GM08714 (cell line): Measurements from ENCODE around the gene GCHFR.
A peak's percentile ranks its signal among the peaks of the same experiment; 100 is the strongest.

Source experiments
- H3K4me3 ChIP-seq: fragments of 200-500 bp; sonication (Bioruptor generic); 2 replicates; pipeline ENCODE4 v1.5.1; 2014; ENCODE audit warnings: mild to moderate bottlenecking, low read length, inconsistent platforms
- ZNF274 ChIP-seq: IDR thresholded peaks from 2 replicates; pipeline ENCODE4 v1.6.1; 2012; ENCODE audit warnings: mild to moderate bottlenecking, low read depth, low read length

The GCHFR gene

DNA sequence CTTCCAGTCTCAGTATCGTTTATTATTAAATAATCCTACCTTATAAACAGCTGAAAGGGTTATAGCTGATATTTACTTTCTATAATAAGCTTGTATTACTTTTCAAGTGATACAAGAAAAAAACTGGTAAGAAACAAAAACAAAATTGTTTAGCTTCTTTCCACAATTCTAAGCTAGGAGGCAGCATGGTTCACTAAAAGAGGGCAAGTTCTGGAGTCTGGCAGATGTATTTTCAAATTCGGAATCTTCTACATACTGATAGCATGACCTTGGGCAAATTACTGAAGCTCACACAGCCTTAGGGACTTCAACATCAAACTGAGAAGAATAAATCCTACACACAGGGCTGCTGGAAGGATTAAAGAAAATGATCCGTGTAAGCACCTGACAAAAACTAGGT lies 21.3 kb downstream of the GCHFR start:
- H3K4me3 ChIP-seq, result no peak overlapping the region
- no peak for TF ChIP-seq ZNF274

DNA sequence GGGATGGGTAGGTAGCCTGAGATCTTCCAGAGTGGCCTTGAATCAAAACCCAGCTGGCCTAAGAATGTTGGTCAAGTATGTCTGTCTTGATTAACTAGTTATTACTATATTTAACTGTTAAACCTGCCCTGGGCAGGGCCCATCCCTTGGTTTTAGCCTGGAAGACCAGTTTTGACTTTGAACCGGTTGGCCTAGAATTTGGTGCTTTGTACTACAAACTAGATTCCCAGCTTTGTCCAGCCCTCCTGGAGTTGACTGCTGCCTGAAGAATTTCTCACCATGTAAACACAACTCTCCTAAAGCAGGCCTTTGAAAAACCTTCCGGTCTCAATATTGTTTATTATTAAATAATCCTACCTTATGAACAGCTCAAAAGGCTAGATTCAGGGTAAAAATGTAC lies 21.9 kb downstream of the GCHFR start:
- H3K4me3 ChIP-seq, result no peak overlapping the region
- TF ChIP-seq ZNF274, result no peak

DNA sequence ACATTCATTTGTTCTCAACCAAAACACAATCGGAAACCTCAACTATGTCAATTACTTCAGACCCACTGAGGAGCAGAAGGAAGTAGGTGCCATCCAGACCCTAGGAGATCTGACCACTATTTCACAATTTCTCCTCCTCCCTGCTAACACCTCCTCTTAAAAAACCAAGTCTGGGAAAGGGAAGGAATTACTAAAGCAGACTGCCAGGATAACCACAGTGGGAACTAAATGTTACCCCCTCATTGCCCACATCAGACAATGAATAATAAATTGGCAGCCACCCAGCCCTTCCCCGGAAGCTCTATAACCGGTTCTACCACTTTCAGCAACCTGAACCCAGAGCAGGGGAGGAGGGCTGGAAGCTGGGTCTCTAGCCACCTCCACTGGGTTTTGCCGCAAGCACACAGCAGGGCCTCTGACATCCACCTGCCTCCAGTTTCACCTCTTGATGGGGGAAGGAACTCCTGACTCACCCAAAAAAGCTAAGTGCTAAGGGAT lies 23.5 kb downstream of the GCHFR start:
- TF ChIP-seq ZNF274, result no peak
- H3K4me3 ChIP-seq, result no peak overlapping the region

DNA sequence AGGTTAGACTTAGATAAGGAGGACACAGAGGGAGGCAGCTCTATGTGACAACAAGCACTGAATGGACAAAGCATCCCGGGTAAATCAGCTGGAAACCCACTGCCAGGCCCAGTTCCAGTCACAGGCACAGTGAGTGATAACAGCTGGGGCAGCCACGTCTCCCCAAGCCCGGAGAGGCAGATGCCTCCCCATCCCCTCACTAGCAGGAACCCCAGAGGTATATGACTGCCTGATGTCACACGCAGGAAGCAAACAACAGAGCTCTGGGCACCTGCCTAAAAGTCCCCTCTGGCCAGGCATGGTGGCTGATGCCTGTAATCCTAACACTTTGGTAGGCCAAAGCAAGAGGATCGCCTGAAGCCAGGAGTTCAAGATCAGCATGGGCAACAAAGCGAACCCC lies 24.1 kb downstream of the GCHFR start:
- no peak overlapping the region for H3K4me3 ChIP-seq
- TF ChIP-seq ZNF274, result no peak

DNA sequence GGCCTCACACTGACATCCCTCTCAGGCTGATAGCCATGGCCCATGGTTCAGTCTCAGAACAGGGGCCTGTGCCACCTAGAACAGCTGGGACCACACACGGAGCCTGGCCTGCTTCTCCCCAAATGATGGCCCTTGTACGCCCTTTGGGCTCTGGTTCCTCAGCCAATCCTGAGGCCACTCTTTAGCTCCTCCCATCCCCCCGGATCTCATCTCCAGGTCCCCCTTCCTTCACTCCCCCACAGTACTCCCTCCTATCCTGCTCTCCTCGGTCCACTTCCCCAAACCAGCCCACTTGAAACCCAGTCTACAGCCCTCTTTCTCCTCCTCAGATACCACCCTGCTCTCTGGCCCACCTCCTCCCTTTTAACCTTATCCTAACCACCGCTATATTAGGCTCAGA lies 25.3 kb downstream of the GCHFR start:
- TF ChIP-seq ZNF274, result no peak
- no peak overlapping the region for H3K4me3 ChIP-seq

- no peak overlapping the region for H3K4me3 ChIP-seq
- TF ChIP-seq ZNF274, result no peak
Observed at GRCh38 chr15:40789999-40790398, 26.1 kb downstream of the GCHFR start.

- no peak for TF ChIP-seq ZNF274
- no peak overlapping the region for H3K4me3 ChIP-seq
Observed at GRCh38 chr15:40790718-40791117, 26.9 kb downstream of the GCHFR start.

DNA sequence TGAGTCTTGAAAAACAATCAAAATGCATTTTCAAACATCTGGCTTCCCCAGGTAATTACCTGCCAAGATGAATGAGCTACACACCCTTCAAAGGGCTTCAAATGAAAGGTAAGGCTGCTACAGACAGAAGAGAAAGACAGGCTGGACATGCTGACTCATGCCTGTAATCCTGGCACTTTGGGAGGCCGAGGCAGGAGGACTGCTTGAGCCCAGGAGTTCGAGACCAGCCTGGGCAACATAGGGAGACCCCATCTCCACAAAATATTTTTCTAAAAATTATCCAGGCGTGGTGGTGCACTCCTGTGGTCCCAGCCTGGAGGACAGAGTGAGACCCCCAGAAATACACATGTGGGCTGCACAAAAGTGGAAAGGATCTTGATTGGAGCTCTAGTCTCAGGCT lies 28.5 kb downstream of the GCHFR start:
- H3K4me3 ChIP-seq, result no peak overlapping the region
- no peak for TF ChIP-seq ZNF274

GRCh38 chr15:40793216-40793989 lies 29.5 kb downstream of the GCHFR start:
- no peak overlapping the region for H3K4me3 ChIP-seq
- TF ChIP-seq ZNF274, result no peak

GRCh38 chr15:40796041-40796440 lies 32.2 kb downstream of the GCHFR start:
- no peak for TF ChIP-seq ZNF274
- no peak overlapping the region for H3K4me3 ChIP-seq

- H3K4me3 ChIP-seq, result no peak overlapping the region
- no peak for TF ChIP-seq ZNF274
Observed at GRCh38 chr15:40796512-40796911, 32.6 kb downstream of the GCHFR start.

DNA sequence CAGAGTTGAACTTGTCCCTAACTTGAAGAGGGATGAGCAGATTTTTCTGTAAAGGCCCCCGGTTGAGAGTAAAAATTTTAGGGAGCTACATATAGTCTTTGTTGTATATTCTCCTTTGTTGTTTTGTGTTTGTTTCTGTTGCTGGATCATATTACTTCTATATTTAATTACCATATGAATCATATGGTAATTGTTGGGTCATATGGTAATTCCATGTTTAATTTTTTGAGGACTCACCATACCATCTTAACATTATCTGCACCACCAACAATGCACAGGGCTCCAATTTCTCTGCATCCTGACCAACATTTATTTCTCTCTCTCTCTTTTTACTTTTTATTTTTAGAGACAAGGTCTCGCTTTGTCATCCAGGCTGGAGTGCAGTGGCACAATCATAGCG lies 35.7 kb downstream of the GCHFR start:
- no peak overlapping the region for H3K4me3 ChIP-seq
- no peak for TF ChIP-seq ZNF274

DNA sequence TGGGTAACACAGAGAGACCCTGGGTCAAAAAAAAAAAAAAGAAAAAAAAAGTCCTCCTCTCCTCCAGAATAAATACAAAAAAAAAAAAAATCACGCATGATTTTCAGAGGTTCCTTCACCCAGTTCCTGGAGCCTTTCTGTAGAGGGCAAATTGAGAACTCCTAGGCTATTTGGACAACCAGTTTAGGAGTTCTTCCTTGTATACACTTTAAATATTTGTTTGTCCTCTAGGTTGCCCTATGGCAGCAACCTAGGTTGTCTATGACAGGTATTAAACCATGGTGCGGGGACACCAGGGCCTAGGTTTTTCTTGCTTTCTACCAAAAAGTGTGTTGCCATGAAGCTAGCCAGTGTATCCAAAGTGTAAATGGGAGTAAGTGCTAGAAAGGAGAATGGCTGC lies 39.2 kb downstream of the GCHFR start:
- H3K4me3 ChIP-seq, result no peak overlapping the region
- TF ChIP-seq ZNF274, result no peak

DNA sequence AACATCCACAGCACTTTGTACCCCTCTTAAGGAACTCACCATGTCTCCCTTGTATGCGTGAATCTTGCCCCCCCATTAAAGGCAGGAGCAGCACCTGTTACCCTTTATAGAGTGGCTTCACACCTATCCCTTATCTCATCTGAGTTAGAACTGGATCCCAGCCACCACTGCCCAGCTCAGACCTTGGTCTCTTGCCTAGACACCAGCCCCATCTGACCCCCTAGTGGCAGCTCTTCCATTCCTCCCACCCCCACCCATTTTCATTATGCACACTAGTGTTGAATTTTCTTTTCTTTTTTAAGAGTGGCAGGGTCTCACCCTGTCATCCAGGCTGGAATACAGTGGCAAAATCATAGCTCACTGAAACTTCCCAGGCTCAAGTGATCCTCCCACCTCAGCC lies 39.8 kb downstream of the GCHFR start:
- no peak overlapping the region for H3K4me3 ChIP-seq
- no peak for TF ChIP-seq ZNF274

GRCh38 chr15:40806672-40807027 lies 42.8 kb downstream of the GCHFR start:
- peak overlapping the region; percentile 73 for H3K4me3 ChIP-seq
- no peak for TF ChIP-seq ZNF274

DNA sequence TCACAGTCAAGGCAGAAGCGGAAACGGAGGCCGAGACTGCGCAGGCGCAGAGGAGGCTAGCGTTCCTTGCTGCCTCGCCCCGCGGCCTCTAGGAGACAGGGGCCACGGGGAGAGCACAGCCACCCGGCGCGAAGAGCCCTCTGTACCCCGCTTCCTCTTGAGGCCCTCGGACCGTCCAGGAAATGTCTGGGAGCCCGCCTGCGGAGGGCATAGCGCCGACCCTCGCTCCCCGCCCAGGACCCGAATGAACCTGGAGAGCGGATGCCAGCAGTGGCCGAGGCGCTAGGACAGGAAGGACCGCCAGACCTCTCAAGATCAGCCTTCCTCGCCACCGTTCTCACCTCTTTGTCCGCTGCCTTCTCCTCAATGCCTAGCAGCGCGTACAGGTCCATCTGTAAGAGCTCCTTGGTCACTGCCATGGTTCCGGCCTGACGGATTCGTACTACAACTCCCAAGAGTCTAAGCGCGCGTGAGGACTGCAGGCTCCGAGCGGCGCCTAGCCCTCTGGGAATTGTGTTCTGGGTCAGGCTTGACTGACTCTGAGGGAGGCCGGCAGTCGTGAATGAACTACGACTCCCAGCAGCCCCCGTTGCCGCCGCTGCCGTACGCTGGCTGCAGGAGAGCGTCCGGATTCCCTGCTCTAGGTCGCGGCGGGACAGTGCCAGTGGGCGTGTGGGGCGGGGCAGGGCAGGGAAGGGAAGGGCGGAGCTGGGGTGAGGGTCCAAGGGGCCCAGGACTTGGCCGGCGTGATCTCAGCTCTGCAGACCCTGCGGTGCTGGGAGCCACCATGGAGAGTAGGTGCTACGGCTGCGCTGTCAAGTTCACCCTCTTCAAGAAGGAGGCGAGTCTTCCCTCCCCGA lies 43.4 kb downstream of the GCHFR start, which contains the start of the genes DNAJC17 and ZFYVE19:
Gene DNAJC17, minus strand, starts transcription at position 446 of the 860 bp plus-strand sequence. Its CDS starts 27 bp downstream, at position 419.
Gene ZFYVE19, plus strand, starts transcription at position 62 of the 860 bp plus-strand sequence. Its CDS starts 501 bp downstream, at position 563.
- peak within 1 kb of the TSS; percentile 78 for H3K4me3 ChIP-seq
- no peak for TF ChIP-seq ZNF274
